Peyer's patch (tissue), 4 donors: ENCODE results near the gene UBXN11. TPM values are rescaled to one million over a fixed set of nuclear protein-coding genes. Genes with fewer than 3 reads are reported as not detected.
"Not testable (repeated sequence)": the region's sequence is repeated elsewhere in the genome, so short reads cannot be mapped to it uniquely, and the experiment has no call there.

Source experiments
- DNase-seq, 3 donors: peaks; one replicate each; pipeline ENCODE4 v3.0.0-alpha.2; 2017 to 2019
- H3K27ac ChIP-seq, 4 donors: fragments of 200-600 bp; sonication (generic); one replicate each; pipeline ENCODE4 v1.5.1; 2016 to 2019
- H3K27me3 ChIP-seq, 2 donors: fragments of 200-600 bp; sonication (generic); one replicate each; pipeline ENCODE4 v1.5.1; 2019
- H3K36me3 ChIP-seq, 3 donors: fragments of 200-600 bp; sonication (generic); one replicate each; pipeline ENCODE4 v1.5.1; 2016 to 2019
- H3K4me1 ChIP-seq, 4 donors: fragments of 200-600 bp; sonication (generic); one replicate each; pipeline ENCODE4 v1.5.1; 2016 to 2019
- H3K4me3 ChIP-seq, 4 donors: fragments of 200-600 bp; sonication (generic); 1 replicate in 3 of 4; 2 replicates in 1 of 4; pipeline ENCODE4 v1.5.1; 2016 to 2019; ENCODE audit warnings: mild to moderate bottlenecking in 1 of 4
- H3K9me3 ChIP-seq, 4 donors: fragments of 200-600 bp; sonication (generic); one replicate each; pipeline ENCODE4 v1.5.1; 2016 to 2019; ENCODE audit warnings: mild to moderate bottlenecking in 1 of 4
- POLR2A ChIP-seq, 2 donors: fragments of 450-650 bp; IDR thresholded peaks; one replicate each; pipeline ENCODE4 v1.5.1; 2017; ENCODE audit warnings: antibody characterized with exemption in 2 of 2, mild to moderate bottlenecking in 2 of 2, moderate library complexity in 2 of 2
- total RNA-seq, 4 donors: library from RNA; depleted of rRNA; stranded (reverse); fragments of >200 nt; gene quantifications; one replicate each; pipeline ENCODE4 v1.1.0, GENCODE V29; 2016
- TF ChIP-seq, protein P1 (sequence below), 6 experiments: fragments of 450-650 bp in 4 of 6; fragments of 200-600 bp in 2 of 6; sonication (generic) in 1 of 6; IDR thresholded peaks; one replicate each; pipeline ENCODE4 v1.5.1; 2017 to 2019; ENCODE audit warnings: antibody characterized with exemption in 6 of 6, mild to moderate bottlenecking in 3 of 6, moderate library complexity in 1 of 6

UBXN11 gene
- total RNA-seq, 4 donors from 2014 or later = 3.9 to 68.5 (median 18.2) TPM

DNA sequence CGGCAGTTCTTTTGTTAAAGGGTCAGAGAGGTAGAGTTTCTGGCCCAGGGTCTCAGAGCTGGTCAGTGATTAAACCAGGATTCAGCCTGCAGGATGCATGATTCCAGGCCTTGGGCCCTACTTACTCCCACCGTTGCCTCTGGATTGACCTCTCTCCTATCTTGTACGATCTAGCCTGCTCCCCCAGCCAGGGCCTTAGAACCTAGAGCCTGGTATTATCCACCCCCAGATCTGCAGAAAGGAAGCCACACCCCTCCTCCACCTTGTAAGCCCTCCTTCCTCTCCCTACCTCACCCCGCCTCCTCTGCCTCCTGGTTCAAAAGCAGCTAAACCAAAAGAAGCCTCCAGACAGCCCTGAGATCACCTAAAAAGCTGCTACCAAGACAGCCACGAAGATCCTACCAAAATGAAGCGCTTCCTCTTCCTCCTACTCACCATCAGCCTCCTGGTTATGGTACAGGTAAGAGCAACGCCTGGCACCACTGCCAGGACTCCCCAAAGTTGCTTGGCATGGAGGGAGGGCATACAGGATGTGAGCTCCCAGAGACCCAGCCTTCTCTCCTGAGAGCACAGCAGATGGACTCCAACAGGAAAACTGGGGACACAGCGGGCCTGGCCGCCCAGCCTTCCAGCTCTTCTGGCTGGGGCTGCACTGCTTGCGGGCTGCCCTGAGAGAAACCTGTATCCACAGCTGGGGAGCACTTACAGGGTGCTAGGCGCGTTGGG, 11.3 kb upstream of the UBXN11 start, which contains the start of gene CD52:
CD52 (plus strand) TSS at position 347 of the 726 bp plus-strand sequence; CDS start at position 407, 60 bp downstream.
- TF ChIP-seq, protein P1, sequence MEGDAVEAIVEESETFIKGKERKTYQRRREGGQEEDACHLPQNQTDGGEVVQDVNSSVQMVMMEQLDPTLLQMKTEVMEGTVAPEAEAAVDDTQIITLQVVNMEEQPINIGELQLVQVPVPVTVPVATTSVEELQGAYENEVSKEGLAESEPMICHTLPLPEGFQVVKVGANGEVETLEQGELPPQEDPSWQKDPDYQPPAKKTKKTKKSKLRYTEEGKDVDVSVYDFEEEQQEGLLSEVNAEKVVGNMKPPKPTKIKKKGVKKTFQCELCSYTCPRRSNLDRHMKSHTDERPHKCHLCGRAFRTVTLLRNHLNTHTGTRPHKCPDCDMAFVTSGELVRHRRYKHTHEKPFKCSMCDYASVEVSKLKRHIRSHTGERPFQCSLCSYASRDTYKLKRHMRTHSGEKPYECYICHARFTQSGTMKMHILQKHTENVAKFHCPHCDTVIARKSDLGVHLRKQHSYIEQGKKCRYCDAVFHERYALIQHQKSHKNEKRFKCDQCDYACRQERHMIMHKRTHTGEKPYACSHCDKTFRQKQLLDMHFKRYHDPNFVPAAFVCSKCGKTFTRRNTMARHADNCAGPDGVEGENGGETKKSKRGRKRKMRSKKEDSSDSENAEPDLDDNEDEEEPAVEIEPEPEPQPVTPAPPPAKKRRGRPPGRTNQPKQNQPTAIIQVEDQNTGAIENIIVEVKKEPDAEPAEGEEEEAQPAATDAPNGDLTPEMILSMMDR (IDR thresholded peaks at IDR 0.05) = no peak
- peak; percentile 34 to 40 for TF ChIP-seq POLR2A (IDR thresholded peaks at IDR 0.05)
- H3K36me3 ChIP-seq = peaks cover 0 to 12% (median 0%) of the 10 kb centered on the region in 3 donors
- peak within 1 kb of the TSS; percentile 46 to 60 (median 54) for H3K4me3 ChIP-seq
- peak in 2 of 3 donors; percentile 89 to 91 for DNase-seq
- H3K4me1 ChIP-seq = peaks cover 0 to 33% (median 20%) of the 10 kb centered on the region in 4 donors
- H3K27ac ChIP-seq = peak within 1 kb of the TSS; percentile 68 to 90 (median 74)
- no peaks in the 10 kb centered on the region for H3K27me3 ChIP-seq
- no peaks in the 10 kb centered on the region for H3K9me3 ChIP-seq

- no peaks in the 10 kb centered on the region for H3K9me3 ChIP-seq
- no peak for TF ChIP-seq POLR2A (IDR thresholded peaks at IDR 0.05)
- TF ChIP-seq, protein P1 (IDR thresholded peaks at IDR 0.05) = no peak
- H3K27ac ChIP-seq = peak overlapping the region in 3 of 4 donors; percentile 55 to 90 (median 76)
- H3K27me3 ChIP-seq = no peaks in the 10 kb centered on the region
- peaks cover 0 to 30% (median 20%) of the 10 kb centered on the region in 4 donors for H3K4me1 ChIP-seq
- peaks cover 0 to 9% (median 0%) of the 10 kb centered on the region in 3 donors for H3K36me3 ChIP-seq
- DNase-seq = no peak
- H3K4me3 ChIP-seq = peak overlapping the region in 1 of 4 donors; percentile 60
These were observed 10.7 kb upstream of the UBXN11 start for GRCh38 chr1:26317146-26317545.

DNA sequence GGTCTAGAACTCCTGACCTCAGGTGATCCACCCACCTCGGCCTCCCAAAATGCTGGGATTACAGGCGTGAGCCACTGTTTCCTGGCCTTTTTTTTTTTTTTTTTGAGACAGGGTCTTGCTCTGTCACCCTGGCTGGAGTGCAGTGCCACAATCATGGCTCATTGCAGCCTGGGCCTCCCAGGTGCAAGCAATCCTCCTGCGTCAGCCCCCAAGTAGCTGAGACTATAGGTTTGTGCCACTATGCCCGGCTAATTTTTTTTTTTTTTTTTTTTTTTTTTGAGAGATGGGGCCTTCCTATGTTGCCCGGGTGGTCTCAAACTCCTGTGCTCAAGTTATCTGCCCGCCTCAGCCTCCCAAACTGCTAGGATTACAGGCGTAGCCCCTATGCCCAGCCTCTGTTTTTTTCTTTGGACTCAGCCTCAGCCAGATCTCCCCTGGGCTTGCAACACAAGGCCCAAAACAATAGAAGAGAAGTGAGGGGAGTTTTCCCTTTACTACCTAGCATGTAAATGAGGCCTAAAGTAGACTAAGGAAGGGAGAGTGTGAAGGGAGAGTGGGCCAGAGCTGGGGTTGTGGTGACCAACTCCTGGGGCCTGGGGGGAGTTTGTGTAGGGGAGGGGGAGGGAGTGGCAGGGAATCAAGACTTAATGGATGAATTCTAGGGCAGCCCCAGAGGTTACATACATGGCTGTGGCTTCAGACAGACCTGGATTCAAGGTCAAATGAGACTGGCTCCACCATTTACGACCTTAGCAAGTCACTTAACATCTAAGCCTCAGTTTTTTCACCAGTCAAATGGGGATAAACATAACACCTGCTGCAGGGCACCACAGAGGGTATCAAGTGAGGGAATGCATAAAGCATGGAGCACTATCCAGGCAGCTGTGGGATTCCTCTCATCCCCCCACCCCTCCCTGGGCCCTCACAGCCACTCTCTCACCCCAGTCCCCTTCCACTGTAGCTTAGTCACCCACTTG, 9.7 kb upstream of the UBXN11 start:
- no peak for DNase-seq
- H3K4me1 ChIP-seq = peaks cover 0 to 21% (median 15%) of the 10 kb centered on the region in 4 donors
- H3K9me3 ChIP-seq = no peaks in the 10 kb centered on the region
- peaks cover 0 to 7% (median 0%) of the 10 kb centered on the region in 3 donors for H3K36me3 ChIP-seq
- TF ChIP-seq, protein P1 (IDR thresholded peaks at IDR 0.05) = no peak
- no peak for TF ChIP-seq POLR2A (IDR thresholded peaks at IDR 0.05)
- H3K27me3 ChIP-seq = no peaks in the 10 kb centered on the region
- no peak overlapping the region for H3K4me3 ChIP-seq
- H3K27ac ChIP-seq = peak overlapping the region in 3 of 4 donors; percentile 19 to 90 (median 76)

GRCh38 chr1:26314501-26314900, 8.1 kb upstream of the UBXN11 start:
- H3K36me3 ChIP-seq = no peaks in the 10 kb centered on the region
- no peak for DNase-seq
- H3K27ac ChIP-seq = peak overlapping the region in 2 of 4 donors; percentile 43 to 90
- H3K9me3 ChIP-seq = no peaks in the 10 kb centered on the region
- peaks cover 0 to 11% (median 11%) of the 10 kb centered on the region in 4 donors for H3K4me1 ChIP-seq
- no peak for TF ChIP-seq POLR2A (IDR thresholded peaks at IDR 0.05)
- TF ChIP-seq, protein P1 (IDR thresholded peaks at IDR 0.05) = no peak
- no peaks in the 10 kb centered on the region for H3K27me3 ChIP-seq
- no peak overlapping the region for H3K4me3 ChIP-seq

GRCh38 chr1:26307966-26308899, 1.8 kb upstream of the UBXN11 start:
- H3K36me3 ChIP-seq, DNase-seq, H3K9me3 ChIP-seq, H3K4me3 ChIP-seq, H3K27me3 ChIP-seq: not testable (repeated sequence)
- Histone ChIP-seq H3K4me1 (peaks cover 0 to 14% (median 3%) of the 10 kb centered on the region in 4 donors), H3K27ac (peak overlapping the region in 2 of 4 donors; percentile 52 to 67)
